Measurements from ENCODE around the gene TRIM54. TPM values are rescaled to one million over a fixed set of nuclear protein-coding genes. Genes with fewer than 3 reads are reported as not detected.

TRIM54 gene
- 0.32 TPM in 1 of 2 replicates, not detected in the other for total RNA-seq (2011; cell fraction: chromatin; rRNA removed; ENCODE audit: low replicate concordance)
- not detected in 2 replicates for total RNA-seq (2011; cell fraction: nucleolus; rRNA removed)
- not detected in 2 replicates for total RNA-seq (2011; cell fraction: nucleoplasm; rRNA removed)
- total RNA-seq (2014; rRNA removed) (not detected in 2 replicates), total RNA-seq (2014; rRNA removed; fragmentation: Illumina TruSeq; extraction: Trizol) (not detected in 2 replicates), total RNA-seq (2015; rRNA removed; fragmentation: Illumina TruSeq; extraction: Trizol) (not detected in 2 replicates), total RNA-seq (2021) (not detected in 2 replicates), polyA plus RNA-seq (2011; rRNA removed) (not detected in 2 replicates), polyA plus RNA-seq (2014; fragmentation: Illumina TruSeq; extraction: Trizol) (not detected in 2 replicates), polyA plus RNA-seq (2014; fragmentation: Nextera tagmentation; extraction: Ambion mirVana) (not detected), polyA plus RNA-seq (2014; rRNA removed) (not detected in 2 replicates), polyA minus RNA-seq (2011; rRNA and poly(A)+ RNA removed) (not detected in 2 replicates), Bru-seq, nascent RNA (percentile 10 among the genes with signal in this experiment), BruChase-seq, experiment 1, labeled RNA remaining after a 2-hour chase (percentile 7 among the genes with signal in this experiment), BruChase-seq, experiment 2, labeled RNA remaining after a 6-hour chase (percentile 4 among the genes with signal in this experiment)
- polyA plus RNA-seq (2011; cell fraction: cytosol; rRNA removed), result not detected in 2 replicates
- 0.08 TPM in 1 of 2 replicates, not detected in the other for polyA plus RNA-seq (2011; cell fraction: nucleus; rRNA removed)
- polyA plus RNA-seq (2012), result 0.08 TPM in 1 of 2 replicates, not detected in the other
- not detected in 2 replicates for polyA minus RNA-seq (2011; cell fraction: cytosol; rRNA and poly(A)+ RNA removed)
- not detected in 2 replicates for polyA minus RNA-seq (2011; cell fraction: nucleus; rRNA and poly(A)+ RNA removed)
- long read RNA-seq, experiment 1, result 0 reads
- long read RNA-seq, experiment 2, result 0 reads
- long read RNA-seq, experiment 3, partial matches to known transcripts, result 0 of 1 reads
- long read RNA-seq, experiment 3, other reads (novel, unspliced or antisense), result 0 of 1 reads

GRCh38 chr2:27281855-27282559 is at the start of gene TRIM54:
TRIM54 (plus strand) TSS chr2:27282429; CDS start chr2:27282732, 303 bp downstream.
- Histone ChIP-seq H3K9me3 (replicated peaks; ENCODE audit: control insufficient read depth, insufficient read depth, low read depth, low read length) (no peaks in the 10 kb centered on the region), H3K27me3 (ENCODE audit: control insufficient read depth in 2 of 2, insufficient read depth in 2 of 2, low read length in 2 of 2) (peaks cover 0 to 4% of the 10 kb centered on the region in 2 experiments; a peak in 1 of 5 replicates), H3K79me2 (ENCODE audit: control insufficient read depth, insufficient read depth, low read length) (no peaks in the 10 kb centered on the region), H3K9me1 (ENCODE audit: control insufficient read depth, insufficient read depth, low read length) (no peaks in the 10 kb centered on the region), H3K4me1 (replicated peaks in 1 of 2; ENCODE audit: control insufficient read depth in 2 of 2, insufficient read depth in 2 of 2, low read length in 2 of 2) (peaks cover 6 to 17% of the 10 kb centered on the region in 2 experiments), H3K4me2 (ENCODE audit: insufficient read depth, low read length) (no peak within 1 kb of the TSS), H2AFZ (ENCODE audit: low read depth, low read length) (peak within 1 kb of the TSS; percentile 62), H3K4me3 (no peak within 1 kb of the TSS), H3K9ac (ENCODE audit: insufficient read depth in 1 of 2, low read depth in 2 of 2, low read length in 2 of 2) (peak within 1 kb of the TSS in 1 of 2 experiments; percentile 41; a peak in 1 of 4 replicates), H3K36me3 (ENCODE audit: control insufficient read depth, insufficient read depth, low read length) (no peaks in the 10 kb centered on the region), H3K27ac (ENCODE audit: extremely low read depth, low read depth, low read length) (no peak within 1 kb of the TSS), H4K20me1 (replicated peaks; ENCODE audit: control insufficient read depth, insufficient read depth, low read length) (no peaks in the 10 kb centered on the region)
- TF ChIP-seq ZBTB2 (IDR thresholded peaks at IDR 0.05) (no peak), HMGN3 (IDR thresholded peaks at IDR 0.05; ENCODE audit: borderline replicate concordance, extremely low read depth, insufficient read length, low read depth, low read length) (no peak), ZNF318 (IDR thresholded peaks at IDR 0.05; ENCODE audit: borderline replicate concordance in 1 of 2, low read depth in 1 of 2) (no peak)
- DNase-seq (ENCODE audit: extremely low read depth in 1 of 4, low spot score in 3 of 4), result no peak
- 43% methylated on average over 4 of the region's 5 CpGs for WGBS (ENCODE audit: insufficient coverage, low coverage, missing lambda C conversion rate)
- intact Hi-C loops (cut with micrococcal nuclease), result loop anchor here (10.0 kb wide), 1 partner anchor 437 kb away; the partner anchor contains the start of gene DPYSL5
- ChIA-PET POLR2A (interaction anchor here (0.6 to 1.4 kb wide), 11 partner anchors 11 to 332 kb away, joined by 3 to 8 read pairs (median 3); no protein-coding TSS in a partner anchor), CTCF (ENCODE audit: low intra/inter-chr PET ratio) (no interaction called here)
- no TSS peak for BruUV-seq (replicated peaks)
- in situ Hi-C loops (cut with MboI), result loop anchor here (5.0 kb wide), 1 partner anchor 185 kb away; no protein-coding TSS in a partner anchor
- FAIRE-seq, result peak; percentile 19
- ATAC-seq, result peak; percentile 37; the same call in 1 of the 3 replicates
